ENCODE measurements around the gene COL11A2. TPM values are rescaled to one million over a fixed set of nuclear protein-coding genes. Genes with fewer than 3 reads are reported as not detected.

Gene COL11A2
- total RNA-seq, 1 donor from 2014 or later, result 0.25 TPM

DNA sequence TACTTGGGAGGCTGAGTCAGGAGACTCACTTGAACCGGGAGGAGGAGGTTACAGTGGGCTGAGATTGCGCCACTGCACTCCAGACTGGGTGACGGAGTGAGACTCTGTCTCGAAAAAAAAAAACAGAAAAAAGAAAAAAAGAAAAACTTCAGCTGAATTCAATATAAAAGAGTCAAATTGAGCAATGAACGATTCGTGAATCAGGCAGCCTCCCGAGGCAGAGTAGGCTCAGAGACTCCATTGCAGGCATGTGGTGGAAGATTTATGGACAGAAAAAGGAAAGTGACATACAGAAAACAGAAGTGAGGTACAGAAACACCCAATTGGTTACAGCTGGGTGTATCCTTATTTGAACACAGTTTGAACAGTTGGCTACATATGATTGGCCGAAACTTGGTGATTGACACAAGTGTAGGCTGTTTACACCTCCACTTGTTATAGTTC lies 60.2 kb downstream of the COL11A2 start:
- peak overlapping the region; percentile 6 for H3K27ac ChIP-seq
- no peak overlapping the region for H3K4me3 ChIP-seq
- H3K36me3 ChIP-seq, result no peaks in the 10 kb centered on the region
- no peak for DNase-seq (ENCODE audit: extremely low spot score in 2 of 2)
- intact Hi-C loops (cut with DNase I), result no loop called here
- TF ChIP-seq, protein P1, sequence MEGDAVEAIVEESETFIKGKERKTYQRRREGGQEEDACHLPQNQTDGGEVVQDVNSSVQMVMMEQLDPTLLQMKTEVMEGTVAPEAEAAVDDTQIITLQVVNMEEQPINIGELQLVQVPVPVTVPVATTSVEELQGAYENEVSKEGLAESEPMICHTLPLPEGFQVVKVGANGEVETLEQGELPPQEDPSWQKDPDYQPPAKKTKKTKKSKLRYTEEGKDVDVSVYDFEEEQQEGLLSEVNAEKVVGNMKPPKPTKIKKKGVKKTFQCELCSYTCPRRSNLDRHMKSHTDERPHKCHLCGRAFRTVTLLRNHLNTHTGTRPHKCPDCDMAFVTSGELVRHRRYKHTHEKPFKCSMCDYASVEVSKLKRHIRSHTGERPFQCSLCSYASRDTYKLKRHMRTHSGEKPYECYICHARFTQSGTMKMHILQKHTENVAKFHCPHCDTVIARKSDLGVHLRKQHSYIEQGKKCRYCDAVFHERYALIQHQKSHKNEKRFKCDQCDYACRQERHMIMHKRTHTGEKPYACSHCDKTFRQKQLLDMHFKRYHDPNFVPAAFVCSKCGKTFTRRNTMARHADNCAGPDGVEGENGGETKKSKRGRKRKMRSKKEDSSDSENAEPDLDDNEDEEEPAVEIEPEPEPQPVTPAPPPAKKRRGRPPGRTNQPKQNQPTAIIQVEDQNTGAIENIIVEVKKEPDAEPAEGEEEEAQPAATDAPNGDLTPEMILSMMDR (IDR thresholded peaks at IDR 0.05), result no peak
- no peak for TF ChIP-seq POLR2A (IDR thresholded peaks at IDR 0.05)
- no peak for TF ChIP-seq POLR2AphosphoS5 (IDR thresholded peaks at IDR 0.05; ENCODE audit: insufficient read depth in 1 of 2, low read depth in 1 of 2)
- no peaks in the 10 kb centered on the region for H3K4me1 ChIP-seq
- no peaks in the 10 kb centered on the region for H3K9me3 ChIP-seq
- no peaks in the 10 kb centered on the region for H3K27me3 ChIP-seq

DNA sequence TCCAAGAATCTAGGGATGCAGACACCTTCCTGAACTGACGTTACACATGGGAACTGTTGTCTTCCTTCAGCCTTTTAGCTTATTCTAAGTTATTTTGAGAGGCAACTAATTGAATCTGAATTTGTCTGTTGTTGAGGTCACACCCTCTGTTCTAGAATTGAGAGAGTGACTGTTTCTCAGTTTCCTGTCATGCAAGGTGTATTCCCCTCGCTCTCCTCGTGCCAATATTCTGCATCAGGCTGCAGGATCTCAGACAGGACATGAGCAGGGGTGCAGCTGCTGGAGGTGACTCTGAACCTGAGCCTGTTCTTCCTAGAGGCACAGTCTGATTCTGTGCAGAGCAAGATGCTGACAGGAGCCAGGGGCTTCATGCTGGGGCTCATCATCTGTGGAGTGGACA lies 63.9 kb downstream of the COL11A2 start:
- no peak overlapping the region for H3K27ac ChIP-seq
- no peaks in the 10 kb centered on the region for H3K4me1 ChIP-seq
- TF ChIP-seq, protein P1 (IDR thresholded peaks at IDR 0.05), result no peak
- TF ChIP-seq POLR2A (IDR thresholded peaks at IDR 0.05) (no peak), POLR2AphosphoS5 (IDR thresholded peaks at IDR 0.05; ENCODE audit: insufficient read depth in 1 of 2, low read depth in 1 of 2) (no peak)
- no peaks in the 10 kb centered on the region for H3K9me3 ChIP-seq
- H3K4me3 ChIP-seq, result no peak overlapping the region
- intact Hi-C loops (cut with DNase I), result no loop called here
- no peaks in the 10 kb centered on the region for H3K27me3 ChIP-seq
- no peaks in the 10 kb centered on the region for H3K36me3 ChIP-seq
- no peak for DNase-seq (ENCODE audit: extremely low spot score in 2 of 2)

DNA sequence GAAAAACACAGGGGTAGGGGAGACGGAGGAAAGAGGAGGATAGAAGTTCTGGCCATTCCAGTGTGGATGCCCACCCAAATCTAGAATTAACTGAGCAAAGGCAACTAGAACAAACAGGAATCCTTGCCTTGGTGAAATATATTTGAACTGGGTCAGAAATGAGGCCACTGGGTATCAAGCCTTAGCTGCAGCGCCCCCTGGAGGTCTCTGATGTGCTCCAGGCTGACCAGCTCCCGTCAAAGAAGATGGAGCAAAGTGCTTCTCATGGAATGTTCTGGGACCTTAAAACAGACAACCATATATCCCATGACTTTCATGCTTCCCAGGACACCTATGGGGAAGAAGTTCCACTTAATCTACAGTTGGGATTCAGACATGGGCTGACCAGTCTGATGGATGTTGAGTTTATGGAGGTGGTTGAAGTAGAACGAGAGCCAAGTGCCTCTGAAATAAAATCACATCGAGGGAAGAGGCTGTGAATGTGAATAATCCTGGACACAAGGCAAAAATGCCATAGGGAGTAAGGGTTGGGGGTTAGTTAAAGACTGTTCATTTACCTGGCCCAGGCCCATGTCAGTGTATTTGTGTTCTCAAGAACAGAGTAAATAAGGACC lies 66.1 kb downstream of the COL11A2 start:
- H3K4me3 ChIP-seq, result no peak overlapping the region
- intact Hi-C loops (cut with DNase I), result no loop called here
- no peak overlapping the region for H3K27ac ChIP-seq
- no peaks in the 10 kb centered on the region for H3K27me3 ChIP-seq
- no peak for DNase-seq (ENCODE audit: extremely low spot score in 2 of 2)
- no peaks in the 10 kb centered on the region for H3K4me1 ChIP-seq
- TF ChIP-seq, protein P1 (IDR thresholded peaks at IDR 0.05), result peak in 2 of 3 experiments; percentile 30 to 37
- TF ChIP-seq POLR2A (IDR thresholded peaks at IDR 0.05), result no peak
- H3K36me3 ChIP-seq, result no peaks in the 10 kb centered on the region
- no peaks in the 10 kb centered on the region for H3K9me3 ChIP-seq

DNA sequence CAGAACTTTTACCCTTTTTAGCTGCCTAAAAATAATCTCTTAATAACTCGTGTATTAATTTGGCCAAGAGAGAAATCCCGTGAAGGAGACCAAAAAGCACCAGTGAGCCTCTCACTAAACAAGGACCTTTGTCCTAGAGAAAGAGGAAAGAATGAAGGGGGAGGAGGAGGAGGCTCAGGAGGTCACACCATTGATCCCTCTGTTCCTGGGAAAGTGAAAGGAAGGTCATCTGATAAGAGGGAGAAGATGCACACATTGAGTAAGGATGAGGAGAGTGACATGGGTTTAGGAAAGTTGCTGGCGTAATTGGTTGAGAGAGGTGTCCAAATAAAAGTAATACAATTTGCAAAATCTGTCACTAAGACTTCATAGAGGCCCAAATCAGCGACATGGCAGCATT lies 67.3 kb downstream of the COL11A2 start:
- Histone ChIP-seq H3K9me3 (no peaks in the 10 kb centered on the region), H3K27me3 (no peaks in the 10 kb centered on the region), H3K4me3 (no peak overlapping the region), H3K36me3 (no peaks in the 10 kb centered on the region), H3K27ac (no peak overlapping the region), H3K4me1 (no peaks in the 10 kb centered on the region)
- no peak for TF ChIP-seq POLR2A (IDR thresholded peaks at IDR 0.05)
- TF ChIP-seq, protein P1 (IDR thresholded peaks at IDR 0.05), result no peak
- no peak for TF ChIP-seq POLR2AphosphoS5 (IDR thresholded peaks at IDR 0.05; ENCODE audit: insufficient read depth in 1 of 2, low read depth in 1 of 2)
- intact Hi-C loops (cut with DNase I), result no loop called here
- DNase-seq (ENCODE audit: extremely low spot score in 2 of 2), result no peak

DNA sequence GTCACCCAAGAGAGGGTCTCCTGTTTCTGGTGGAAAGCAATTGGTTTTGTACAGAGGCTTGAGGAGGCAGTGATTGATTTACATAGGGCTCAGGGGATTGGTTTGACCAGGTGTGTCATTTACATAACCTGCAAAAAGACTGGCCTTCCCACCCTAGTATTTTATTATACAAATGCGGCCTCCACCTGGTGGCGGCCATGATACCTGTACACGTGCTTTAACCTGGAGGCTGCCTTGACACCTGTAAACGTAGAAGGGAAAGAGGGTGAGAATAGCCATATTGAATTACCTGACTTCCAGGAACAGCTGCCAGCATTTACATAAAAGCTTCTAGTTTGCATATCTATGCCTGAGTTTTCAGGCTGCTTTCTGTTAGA lies 67.8 kb downstream of the COL11A2 start:
- TF ChIP-seq POLR2A (IDR thresholded peaks at IDR 0.05) (no peak), POLR2AphosphoS5 (IDR thresholded peaks at IDR 0.05; ENCODE audit: insufficient read depth in 1 of 2, low read depth in 1 of 2) (no peak)
- TF ChIP-seq, protein P1 (IDR thresholded peaks at IDR 0.05), result no peak
- no peaks in the 10 kb centered on the region for H3K9me3 ChIP-seq
- H3K4me3 ChIP-seq, result no peak overlapping the region
- no peaks in the 10 kb centered on the region for H3K27me3 ChIP-seq
- DNase-seq (ENCODE audit: extremely low spot score in 2 of 2), result no peak
- no peak overlapping the region for H3K27ac ChIP-seq
- no peaks in the 10 kb centered on the region for H3K4me1 ChIP-seq
- H3K36me3 ChIP-seq, result no peaks in the 10 kb centered on the region
- intact Hi-C loops (cut with DNase I), result no loop called here

All from vagina (tissue), 2 donors.